ENCODE measurements around the gene SAMD4B. TPM values are rescaled to one million over a fixed set of nuclear protein-coding genes. Genes with fewer than 3 reads are reported as not detected.

The SAMD4B gene
- total and polyA plus RNA-seq, 2 of the 8 experiments (the other 6 are each of a cell fraction or from before 2014, with no cell fraction given), result 137 to 158 TPM

DNA sequence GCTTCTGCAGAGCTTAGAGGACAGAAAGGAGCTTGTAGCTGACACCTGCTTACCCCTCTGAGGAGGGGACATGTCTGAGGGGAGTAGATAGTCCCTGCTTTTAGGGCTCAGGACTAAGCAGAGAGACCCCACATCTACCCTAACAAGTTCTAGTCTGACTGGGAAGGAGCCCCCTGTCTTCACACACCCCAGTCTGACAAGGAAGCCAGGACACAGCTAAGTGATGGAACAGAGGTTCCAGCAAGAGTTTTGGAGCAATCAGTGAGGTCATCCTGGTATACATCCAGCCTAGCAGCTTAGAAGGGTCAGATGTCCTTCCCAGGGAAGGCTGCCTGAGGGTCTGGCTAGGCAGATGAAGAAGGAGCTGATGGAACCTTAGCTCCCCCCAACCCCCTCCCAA, 33.7 kb downstream of the SAMD4B start:
- H3K18ac ChIP-seq (ENCODE audit: extremely low read depth, low read length), result no peak overlapping the region
- peaks cover 10 to 16% of the 10 kb centered on the region in 2 experiments for H4K20me1 ChIP-seq (replicated peaks in 1 of 2; ENCODE audit: control insufficient read depth in 1 of 2, insufficient read depth in 2 of 2, low read length in 2 of 2)
- no peak overlapping the region for H2BK20ac ChIP-seq (ENCODE audit: low read length)
- no peak overlapping the region for H4K91ac ChIP-seq (replicated peaks; ENCODE audit: insufficient read length, low read length)
- no peaks in the 10 kb centered on the region for H3K27me3 ChIP-seq (replicated peaks in 1 of 4; ENCODE audit: control insufficient read depth in 3 of 4, extremely low read depth in 1 of 4, insufficient read depth in 3 of 4, low read length in 3 of 4)
- no peak overlapping the region for H3K14ac ChIP-seq (ENCODE audit: insufficient read length)
- no peak overlapping the region for H3K4ac ChIP-seq (replicated peaks; ENCODE audit: insufficient read length, low read depth, low read length)
- H4K8ac ChIP-seq (ENCODE audit: extremely low read depth, insufficient read depth, low read length), result no peak overlapping the region
- H2AK5ac ChIP-seq (ENCODE audit: low read depth, low read length), result no peak overlapping the region
- H2BK12ac ChIP-seq (ENCODE audit: low read depth, low read length), result no peak overlapping the region
- H2BK5ac ChIP-seq (ENCODE audit: low read depth, low read length), result no peak overlapping the region
- FAIRE-seq, result no peak
- H3K4me3 ChIP-seq (ENCODE audit: extremely low read depth in 1 of 4, insufficient read depth in 2 of 4, low read depth in 3 of 4, low read length in 4 of 4), result no peak overlapping the region
- POLR2A ChIA-PET (ENCODE audit: partially characterized antibody), result interaction anchor here (1.1 to 2.0 kb wide), 5 partner anchors 9 to 15 kb away, joined by 3 to 11 read pairs (median 5); partner anchors contain the start of genes MED29 and PAF1
- H2BK15ac ChIP-seq (ENCODE audit: low read length), result no peak overlapping the region
- H2AFZ ChIP-seq (ENCODE audit: low read length), result no peak overlapping the region
- H3K56ac ChIP-seq (replicated peaks; ENCODE audit: insufficient read length, low read depth, low read length), result no peak overlapping the region
- H3K4me1 ChIP-seq (replicated peaks in 1 of 4; ENCODE audit: control insufficient read depth in 3 of 4, insufficient read depth in 4 of 4, low read length in 3 of 4), result no peaks in the 10 kb centered on the region
- no peak overlapping the region for H3K23ac ChIP-seq (ENCODE audit: insufficient read length)
- no peak overlapping the region for H3K27ac ChIP-seq (ENCODE audit: low read depth, low read length)
- H3K36me3 ChIP-seq (ENCODE audit: control insufficient read depth in 2 of 4, insufficient read depth in 4 of 4, low read length in 3 of 4), result peaks cover 33 to 74% (median 63%) of the 10 kb centered on the region in 4 experiments
- TF ChIP-seq CHD2 (IDR thresholded peaks at IDR 0.05; ENCODE audit: low read length), result no peak
- TF ChIP-seq BRCA1 (IDR thresholded peaks at IDR 0.05; ENCODE audit: low read depth, low read length), result no peak
- TF ChIP-seq SRF (IDR thresholded peaks at IDR 0.05; ENCODE audit: low read depth, low read length), result no peak
- TF ChIP-seq, protein P1, sequence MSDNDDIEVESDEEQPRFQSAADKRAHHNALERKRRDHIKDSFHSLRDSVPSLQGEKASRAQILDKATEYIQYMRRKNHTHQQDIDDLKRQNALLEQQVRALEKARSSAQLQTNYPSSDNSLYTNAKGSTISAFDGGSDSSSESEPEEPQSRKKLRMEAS (IDR thresholded peaks at IDR 0.05), result no peak
- TF ChIP-seq, protein P2, sequence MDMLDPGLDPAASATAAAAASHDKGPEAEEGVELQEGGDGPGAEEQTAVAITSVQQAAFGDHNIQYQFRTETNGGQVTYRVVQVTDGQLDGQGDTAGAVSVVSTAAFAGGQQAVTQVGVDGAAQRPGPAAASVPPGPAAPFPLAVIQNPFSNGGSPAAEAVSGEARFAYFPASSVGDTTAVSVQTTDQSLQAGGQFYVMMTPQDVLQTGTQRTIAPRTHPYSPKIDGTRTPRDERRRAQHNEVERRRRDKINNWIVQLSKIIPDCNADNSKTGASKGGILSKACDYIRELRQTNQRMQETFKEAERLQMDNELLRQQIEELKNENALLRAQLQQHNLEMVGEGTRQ (IDR thresholded peaks at IDR 0.05; ENCODE audit: low read length), result no peak
- TF ChIP-seq CHD1 (IDR thresholded peaks at IDR 0.05; ENCODE audit: low read depth, low read length), result no peak
- no peak for TF ChIP-seq KDM5A (IDR thresholded peaks at IDR 0.05; ENCODE audit: low read length)
- no peak for TF ChIP-seq SIRT6 (IDR thresholded peaks at IDR 0.05; ENCODE audit: low read length)
- no peak overlapping the region for H3K9ac ChIP-seq (replicated peaks in 1 of 4; ENCODE audit: extremely low read depth in 1 of 4, low read depth in 3 of 4, low read length in 3 of 4)
- no peak overlapping the region for H3K4me2 ChIP-seq (ENCODE audit: insufficient read depth in 1 of 2, low read depth in 2 of 2, low read length in 2 of 2)
- H4K5ac ChIP-seq (ENCODE audit: insufficient read length, low read depth, low read length), result no peak overlapping the region
- no peaks in the 10 kb centered on the region for H3K9me3 ChIP-seq (ENCODE audit: insufficient read depth in 2 of 2, low read depth in 1 of 2, low read length in 1 of 2)
- no peaks in the 10 kb centered on the region for H3K79me2 ChIP-seq (ENCODE audit: control insufficient read depth in 1 of 2, insufficient read depth in 2 of 2, low read length in 2 of 2)
- H3K79me1 ChIP-seq (ENCODE audit: low read depth, low read length), result no peaks in the 10 kb centered on the region; the same call in 1 of the 2 replicates
- no peak for DNase-seq (ENCODE audit: low read depth in 1 of 2, low spot score in 2 of 2)
- CTCF ChIA-PET (ENCODE audit: partially characterized antibody), result interaction anchor here (0.7 to 1.3 kb wide), 4 partner anchors 9 to 47 kb away, joined by 3 to 4 read pairs (median 4); no protein-coding TSS in a partner anchor
- no peak overlapping the region for H2BK120ac ChIP-seq (replicated peaks; ENCODE audit: low read depth, low read length)
- no peaks in the 10 kb centered on the region; the same call in 1 of the 2 replicates for H3K23me2 ChIP-seq (ENCODE audit: low read depth, low read length)

All from H1 (cell line).